ENCODE data around the gene CCM2. TPM values are rescaled to one million over a fixed set of nuclear protein-coding genes. Genes with fewer than 3 reads are reported as not detected.
A peak's percentile ranks its signal among the peaks of the same experiment; 100 is the strongest.

The CCM2 gene
- total and polyA plus RNA-seq, 8 donors, result 23.0 to 50.1 (median 29.9) TPM

DNA sequence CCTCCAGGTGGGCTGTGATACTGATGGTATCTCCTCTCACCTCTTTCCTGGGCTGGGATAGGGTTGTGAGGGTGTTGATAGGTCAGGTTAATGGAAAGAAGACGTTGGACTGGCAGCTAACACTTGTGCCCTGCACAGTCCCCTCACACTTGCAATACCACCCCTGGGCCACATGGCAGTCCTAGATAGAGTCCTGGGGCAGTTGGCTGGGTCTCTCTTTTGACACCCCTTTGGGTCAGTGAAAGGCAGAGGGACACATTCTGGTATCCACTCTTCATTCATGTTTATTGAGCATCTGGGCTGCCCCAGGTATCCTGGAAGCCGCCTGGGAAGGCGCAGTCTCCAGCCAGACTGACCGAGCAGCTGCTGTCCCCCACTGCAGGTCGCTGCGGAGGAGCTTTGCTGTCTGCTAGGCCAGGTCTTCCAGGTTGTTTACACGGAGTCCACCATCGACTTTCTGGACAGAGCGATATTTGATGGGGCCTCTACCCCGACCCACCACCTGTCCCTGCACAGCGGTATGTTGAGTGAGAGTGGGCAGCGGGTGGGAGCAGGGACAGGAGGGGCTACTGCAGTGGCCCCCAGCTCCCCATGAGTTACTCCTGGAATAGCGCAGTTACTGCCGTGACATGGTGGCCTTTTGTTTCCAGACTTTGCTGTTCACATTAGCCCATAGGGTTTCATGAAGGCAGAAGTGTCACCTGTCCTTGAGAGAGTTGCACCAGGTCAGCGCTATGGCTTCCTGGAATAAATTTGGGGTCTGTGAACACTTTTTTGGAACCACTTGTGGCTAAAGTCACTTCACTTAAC is 69.6 kb downstream of the CCM2 start:
- Histone ChIP-seq H3K4me3 (no peak overlapping the region), H3K27me3 (no peaks in the 10 kb centered on the region), H3K36me3 (peaks cover 0 to 98% of the 10 kb centered on the region in 2 donors), H3K9me3 (no peaks in the 10 kb centered on the region), H3K27ac (no peak overlapping the region), H3K4me1 (peaks cover 0 to 13% of the 10 kb centered on the region in 2 donors)
- ATAC-seq (no peak), DNase-seq (peak in 1 of 4 donors; percentile 19)
- intact Hi-C loops (cut with DNase I), result no loop called here
- TF ChIP-seq, protein P1, sequence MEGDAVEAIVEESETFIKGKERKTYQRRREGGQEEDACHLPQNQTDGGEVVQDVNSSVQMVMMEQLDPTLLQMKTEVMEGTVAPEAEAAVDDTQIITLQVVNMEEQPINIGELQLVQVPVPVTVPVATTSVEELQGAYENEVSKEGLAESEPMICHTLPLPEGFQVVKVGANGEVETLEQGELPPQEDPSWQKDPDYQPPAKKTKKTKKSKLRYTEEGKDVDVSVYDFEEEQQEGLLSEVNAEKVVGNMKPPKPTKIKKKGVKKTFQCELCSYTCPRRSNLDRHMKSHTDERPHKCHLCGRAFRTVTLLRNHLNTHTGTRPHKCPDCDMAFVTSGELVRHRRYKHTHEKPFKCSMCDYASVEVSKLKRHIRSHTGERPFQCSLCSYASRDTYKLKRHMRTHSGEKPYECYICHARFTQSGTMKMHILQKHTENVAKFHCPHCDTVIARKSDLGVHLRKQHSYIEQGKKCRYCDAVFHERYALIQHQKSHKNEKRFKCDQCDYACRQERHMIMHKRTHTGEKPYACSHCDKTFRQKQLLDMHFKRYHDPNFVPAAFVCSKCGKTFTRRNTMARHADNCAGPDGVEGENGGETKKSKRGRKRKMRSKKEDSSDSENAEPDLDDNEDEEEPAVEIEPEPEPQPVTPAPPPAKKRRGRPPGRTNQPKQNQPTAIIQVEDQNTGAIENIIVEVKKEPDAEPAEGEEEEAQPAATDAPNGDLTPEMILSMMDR (IDR thresholded peaks at IDR 0.05), result no peak

DNA sequence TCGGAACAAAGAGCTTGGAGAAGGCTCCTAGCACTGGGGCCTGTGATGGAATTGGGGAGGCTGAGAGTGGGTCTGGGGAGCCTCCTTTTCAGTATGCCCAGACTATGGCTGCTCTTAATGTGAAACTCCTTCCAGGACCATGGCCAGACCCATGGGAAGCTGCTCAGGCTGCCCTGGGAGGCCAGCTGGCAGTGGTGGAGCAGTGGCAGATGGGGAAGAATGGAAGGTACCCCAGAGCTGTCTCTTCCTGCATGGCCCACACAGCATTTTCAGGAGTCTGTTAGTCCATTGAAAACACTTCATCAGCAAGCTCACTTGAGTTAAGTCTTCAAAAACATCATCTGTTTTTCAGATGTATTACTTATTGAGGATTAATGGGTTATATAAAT is 70.2 kb downstream of the CCM2 start:
- DNase-seq, result no peak
- intact Hi-C loops (cut with DNase I), result no loop called here

DNA sequence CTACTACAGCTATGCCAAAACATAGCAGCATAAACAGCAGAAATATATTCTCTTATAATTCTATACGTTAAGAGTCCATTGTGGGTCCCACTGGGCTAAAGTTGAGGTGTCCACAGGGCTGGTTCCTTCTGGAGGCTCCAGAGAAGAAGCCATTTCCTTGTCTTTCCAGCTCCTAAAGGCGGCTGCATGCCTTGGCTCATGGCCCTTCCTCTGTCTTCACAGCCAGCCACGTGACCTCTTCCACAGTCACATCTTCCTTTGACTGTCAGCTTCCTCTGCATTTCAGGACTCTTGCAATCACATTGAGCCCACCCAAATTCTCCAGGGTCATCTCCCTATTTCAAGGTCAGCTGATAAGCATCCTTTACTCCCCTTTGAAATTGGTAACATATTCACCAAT is 71.5 kb downstream of the CCM2 start:
- intact Hi-C loops (cut with DNase I), result no loop called here
- Histone ChIP-seq H3K9me3 (no peaks in the 10 kb centered on the region), H3K4me1 (peaks cover 0 to 13% of the 10 kb centered on the region in 2 donors), H3K27ac (peak overlapping the region in 1 of 2 donors; percentile 46), H3K4me3 (no peak overlapping the region), H3K36me3 (peaks cover 0 to 98% of the 10 kb centered on the region in 2 donors), H3K27me3 (no peaks in the 10 kb centered on the region)
- ATAC-seq (no peak), DNase-seq (no peak)
- TF ChIP-seq, protein P1 (IDR thresholded peaks at IDR 0.05), result no peak

More for the DNA sequence above, 70.2 kb downstream of the CCM2 start:
- Histone ChIP-seq H3K27ac (no peak overlapping the region), H3K4me1 (peaks cover 0 to 13% of the 10 kb centered on the region in 2 donors), H3K36me3 (peaks cover 0 to 98% of the 10 kb centered on the region in 2 donors), H3K4me3 (no peak overlapping the region), H3K9me3 (no peaks in the 10 kb centered on the region), H3K27me3 (no peaks in the 10 kb centered on the region)
- TF ChIP-seq, protein P1 (IDR thresholded peaks at IDR 0.05), result no peak
- ATAC-seq, result no peak

DNA sequence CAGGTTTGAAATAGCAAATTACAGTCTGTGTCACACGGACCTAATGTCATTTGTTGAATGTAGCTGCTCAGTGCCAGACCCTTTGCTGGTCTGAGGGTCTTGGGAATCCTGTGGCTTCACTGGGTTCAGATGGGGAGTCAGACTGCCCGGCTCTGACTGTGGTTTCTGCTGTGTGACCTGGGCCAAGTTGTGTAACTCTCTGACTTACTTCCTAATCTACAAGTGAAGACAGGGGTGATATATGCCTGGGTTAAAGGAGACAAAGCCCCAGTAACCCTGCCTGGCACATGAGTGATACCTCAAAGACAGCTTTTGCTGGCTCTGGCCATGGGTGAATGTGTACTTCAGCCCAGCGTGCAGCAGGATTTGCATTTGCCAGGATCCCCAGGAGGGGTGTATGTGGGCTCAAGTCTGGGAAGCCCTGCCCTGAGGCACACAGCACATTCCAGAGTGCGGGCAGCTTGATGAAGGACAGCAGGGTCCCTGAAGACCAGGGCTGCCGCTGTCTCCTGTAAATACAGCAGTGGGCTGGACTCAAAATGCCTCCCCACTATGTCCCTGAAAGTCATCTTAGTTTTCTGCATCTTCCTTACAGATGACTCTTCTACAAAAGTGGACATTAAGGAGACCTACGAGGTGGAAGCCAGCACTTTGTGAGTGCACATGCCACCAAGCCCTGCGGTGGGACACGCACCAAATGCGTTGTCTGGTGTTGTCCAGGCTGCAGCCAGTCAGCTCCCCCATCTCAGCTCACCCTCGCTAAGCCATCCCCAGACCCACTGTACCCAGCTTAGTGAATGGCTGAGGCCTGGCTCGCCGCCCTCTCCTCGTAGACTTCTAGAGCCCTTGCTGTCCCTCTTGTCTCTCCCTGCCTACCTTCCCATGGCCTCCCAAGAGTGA is 72.4 kb downstream of the CCM2 start:
- TF ChIP-seq, protein P1 (IDR thresholded peaks at IDR 0.05), result no peak
- intact Hi-C loops (cut with DNase I), result no loop called here
- no peaks in the 10 kb centered on the region for H3K27me3 ChIP-seq
- DNase-seq, result peak in 1 of 4 donors; percentile 13
- H3K4me3 ChIP-seq, result no peak overlapping the region
- ATAC-seq, result no peak
- H3K36me3 ChIP-seq, result peaks cover 0 to 99% of the 10 kb centered on the region in 2 donors
- no peaks in the 10 kb centered on the region for H3K9me3 ChIP-seq
- peaks cover 0 to 13% of the 10 kb centered on the region in 2 donors for H3K4me1 ChIP-seq
- H3K27ac ChIP-seq, result peak overlapping the region in 1 of 2 donors; percentile 46
